HepG2 (cell line): ENCODE measurements around the gene ACTA2. TPM values are rescaled to one million over a fixed set of nuclear protein-coding genes. Genes with fewer than 3 reads are reported as not detected.

Experiments
- ATAC-seq: fragments of 200-7000 bp; cut with Tn5 transposase; 3 replicates; pipeline ENCODE4 v1.9.1; 2020; ENCODE audit warnings: mild to moderate bottlenecking, moderate library complexity
- BruUV-seq: library from RNA; stranded (reverse); fragments of 400-500 nt; replicated peaks from 2 replicates; lab custom pipeline; 2021; lab: Mats Ljungman, UMichigan
- CTCF ChIA-PET: fragments of 300-600 bp; formaldehyde crosslinking; extraction: SDS; loops from one replicate; lab custom pipeline; 2021; ENCODE audit warnings: low total read pairs, inconsistent platforms, low intra/inter-chr PET ratio; lab: Yijun Ruan, JAX
- POLR2A ChIA-PET: fragments of 350-600 bp; sonication (Branson Sonifier 250); formaldehyde crosslinking; loops from one replicate; lab custom pipeline; 2020; ENCODE audit warnings: antibody characterized with exemption, inconsistent platforms; lab: Yijun Ruan, JAX
- DNase-seq: peaks from one replicate; pipeline ENCODE4 v3.0.0-alpha.2; 2015; ENCODE audit warnings: low spot score
- FAIRE-seq: peaks from 3 replicates; lab custom pipeline; 2011; peaks lifted over from hg19 to GRCh38; lab: Jason Lieb, UNC
- H2AFZ ChIP-seq: one replicate; pipeline ENCODE4 v1.6.1; 2011; ENCODE audit warnings: low read length, inconsistent platforms
- H3K27ac ChIP-seq: fragments of 300-600 bp; 3 replicates; pipeline ENCODE4 v1.8.0; 2011; ENCODE audit warnings: mixed run types, mild to moderate bottlenecking, mixed read lengths, low read length, inconsistent platforms; ENCODE audit not compliant: insufficient read depth; ENCODE audit errors: extremely low read length
- H3K27me3 ChIP-seq, 2 experiments: fragments of 200-600 bp in 1 of 2; 2 replicates in 1 of 2; 3 replicates in 1 of 2; pipeline versions ENCODE4 v1.6.0 to v1.8.0; 2011; ENCODE audit warnings: low read length in 2 of 2, mild to moderate bottlenecking in 2 of 2, moderate library complexity in 2 of 2, inconsistent platforms in 1 of 2; ENCODE audit not compliant: insufficient read depth in 2 of 2, control insufficient read depth in 1 of 2
- H3K36me3 ChIP-seq, 2 experiments: fragments of 200-600 bp in 1 of 2; replicated peaks in 1 of 2; 2 replicates in 1 of 2; 3 replicates in 1 of 2; pipeline versions ENCODE4 v1.5.1 to v1.8.0; 2011; ENCODE audit warnings: low read length in 2 of 2, inconsistent platforms in 1 of 2; ENCODE audit not compliant: insufficient read depth in 2 of 2, control insufficient read depth in 1 of 2
- H3K4me1 ChIP-seq: 2 replicates; pipeline ENCODE4 v1.5.1; 2012; ENCODE audit warnings: low read length, inconsistent platforms; ENCODE audit not compliant: insufficient read depth
- H3K4me2 ChIP-seq: 2 replicates; pipeline ENCODE4 v1.6.0; 2011; ENCODE audit warnings: low read depth, low read length, inconsistent platforms
- H3K4me3 ChIP-seq, 3 experiments: fragments of 200-600 bp in 1 of 3; sonication (generic), shearing (Covaris generic) in 1 of 3; replicated peaks in 1 of 3; 2 replicates each; pipeline ENCODE4 v1.5.1; 2011 to 2016; ENCODE audit warnings: low read length in 3 of 3, inconsistent platforms in 2 of 3, low read depth in 2 of 3, mild to moderate bottlenecking in 2 of 3, control low read depth in 1 of 3, mixed read lengths in 1 of 3; ENCODE audit not compliant: insufficient read depth in 1 of 3
- H3K79me2 ChIP-seq: one replicate; pipeline ENCODE4 v1.6.1; 2011; ENCODE audit warnings: low read length, inconsistent platforms; ENCODE audit not compliant: insufficient read depth
- H3K9ac ChIP-seq: 2 replicates; pipeline ENCODE4 v1.6.0; 2011; ENCODE audit warnings: mild to moderate bottlenecking, low read depth, low read length, inconsistent platforms; ENCODE audit not compliant: insufficient read depth
- H3K9me3 ChIP-seq: 2 replicates; pipeline ENCODE4 v1.5.1; 2012; ENCODE audit warnings: mild to moderate bottlenecking, low read length
- H4K20me1 ChIP-seq: 2 replicates; pipeline ENCODE4 v1.6.0; 2011; ENCODE audit warnings: inconsistent platforms, mild to moderate bottlenecking, low read length, moderate library complexity; ENCODE audit not compliant: insufficient read depth
- CCDC6 ChIP-seq: sonication (generic); formaldehyde crosslinking; IDR thresholded peaks from 2 replicates; pipeline ENCODE4 v1.8.1; 2022; ENCODE audit warnings: mild to moderate bottlenecking, missing genetic modification reagents, moderate library complexity
- CREB3 ChIP-seq: sonication (generic); formaldehyde crosslinking; IDR thresholded peaks from 2 replicates; pipeline ENCODE4 v1.5.0; 2020; ENCODE audit warnings: missing genetic modification reagents
- GZF1 ChIP-seq: sonication (generic); formaldehyde crosslinking; IDR thresholded peaks from 2 replicates; pipeline ENCODE4 v1.5.1; 2020; ENCODE audit warnings: mild to moderate bottlenecking, missing genetic modification reagents
- MAFK ChIP-seq, 2 experiments: IDR thresholded peaks in 1 of 2; conservative IDR thresholded peaks in 1 of 2; 2 replicates each; pipeline ENCODE4 v1.6.1; 2011; ENCODE audit warnings: improper control_type of control experiment in 2 of 2, low read length in 2 of 2
- MBD4 ChIP-seq: IDR thresholded peaks from 2 replicates; pipeline ENCODE4 v1.6.1; 2012; ENCODE audit warnings: low read length, inconsistent platforms, borderline replicate concordance
- MLX ChIP-seq: IDR thresholded peaks from 2 replicates; pipeline ENCODE4 v1.6.1; 2016
- PHF20 ChIP-seq: sonication (generic); formaldehyde crosslinking; IDR thresholded peaks from 2 replicates; pipeline ENCODE4 v1.5.0; 2020; ENCODE audit warnings: mild to moderate bottlenecking, missing genetic modification reagents
- SP1 ChIP-seq, 2 experiments: fragments of 450-650 bp in 1 of 2; sonication (generic) in 1 of 2; formaldehyde crosslinking in 1 of 2; IDR thresholded peaks; 2 replicates each; pipeline versions ENCODE4 v1.4.0 to v1.6.1; 2016 to 2020; ENCODE audit warnings: missing genetic modification reagents in 1 of 2
- TGIF2 ChIP-seq: IDR thresholded peaks from 2 replicates; pipeline ENCODE4 v1.6.1; 2016; ENCODE audit warnings: control low read depth, missing compliant biosample characterization
- ZNF12 ChIP-seq: sonication (generic); formaldehyde crosslinking; IDR thresholded peaks from 2 replicates; pipeline ENCODE4 v1.5.0; 2020; ENCODE audit warnings: missing genetic modification reagents
- ZNF737 ChIP-seq: sonication (generic); formaldehyde crosslinking; IDR thresholded peaks from 2 replicates; pipeline ENCODE4 v1.5.0; 2020; ENCODE audit warnings: missing genetic modification reagents, mild to moderate bottlenecking, borderline replicate concordance
- WGBS: methylation state at CpG from one replicate; pipeline ENCODE4 v1.1.6; 2017; ENCODE audit warnings: low lambda C conversion rate; 5-methylcytosine and 5-hydroxymethylcytosine counted together
- in situ Hi-C: cut with HindIII; loops from 2 replicates; pipeline ENCODE4 v1.10.0; 2017; ENCODE audit warnings: low pct_unique_long_range_greater_than_20kb; ENCODE audit not compliant: extremely low pct_ligation_motif_present
- intact Hi-C: fragments of 100-400 bp; cut with micrococcal nuclease; formaldehyde crosslinking; loops from one replicate; pipeline ENCODE4 v1.10.0; 2022; ENCODE audit not compliant: unreplicated experiment
- polyA plus RNA-seq, 8 experiments: library from polyadenylated mRNA; depleted of rRNA in 3 of 8; stranded (reverse) in 7 of 8; unstranded in 1 of 8; fragments of >200 nt; fragmentation: Illumina TruSeq in 4 of 8; extraction: Trizol in 4 of 8; gene quantifications; 2 replicates each; pipeline versions ENCODE4 v1.2.1 to v1.2.3, GENCODE V29; 2011 to 2016; ENCODE audit warnings: low read depth in 4 of 8, missing spikeins in 1 of 8, mixed read lengths in 1 of 8; ENCODE audit not compliant: insufficient read depth in 1 of 8
- total RNA-seq, 5 experiments: library from RNA; depleted of rRNA; stranded (reverse); fragments of >200 nt; fragmentation: Illumina TruSeq; extraction: Trizol; gene quantifications; 2 replicates each; pipeline ENCODE4 v1.2.3, GENCODE V29; 2016; ENCODE audit warnings: low read depth in 1 of 5
- TF ChIP-seq, protein P1 (sequence below): sonication (generic); formaldehyde crosslinking; conservative IDR thresholded peaks from 2 replicates; pipeline ENCODE4 v1.4.0; 2020; ENCODE audit warnings: missing genetic modification reagents

ACTA2 gene
- total and polyA plus RNA-seq, 2 of the 13 experiments (the other 11 are each of a cell fraction or from before 2014, with no cell fraction given) = 21.8 to 59.9 TPM

DNA sequence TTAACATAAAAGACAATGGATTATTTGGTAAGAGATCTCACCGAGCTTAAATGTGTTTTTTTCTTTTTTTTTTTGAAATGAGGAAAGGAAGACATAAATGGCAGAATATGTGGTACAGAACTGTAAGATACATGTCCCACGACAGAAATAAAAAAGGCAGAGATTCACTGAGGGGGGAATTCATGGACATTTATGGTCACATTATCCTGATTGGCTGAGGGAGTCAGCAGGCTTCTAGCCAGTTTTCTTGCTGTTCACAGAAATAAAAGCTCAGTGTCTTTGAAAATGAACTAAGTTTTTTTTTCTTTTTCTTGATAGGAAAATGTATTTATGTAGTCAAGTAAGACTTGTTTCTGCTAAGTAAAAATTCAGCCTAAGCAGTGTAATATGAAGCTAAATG is 29.8 kb upstream of the ACTA2 start (continued):
- TF ChIP-seq MAFK (conservative IDR thresholded peaks at IDR 0.05 in 1 of 2, IDR thresholded peaks at IDR 0.05 in 1 of 2; ENCODE audit: low read length in 2 of 2) (no peak), TGIF2 (CRISPR knock-in tag) (no peak), MBD4 (no peak), PHF20 (CRISPR knock-in tag) (no peak), SP1 (IDR thresholded peaks at IDR 0.05) (no peak), SP1 (CRISPR knock-in tag; IDR thresholded peaks at IDR 0.05) (no peak)
- TF ChIP-seq, protein P1, sequence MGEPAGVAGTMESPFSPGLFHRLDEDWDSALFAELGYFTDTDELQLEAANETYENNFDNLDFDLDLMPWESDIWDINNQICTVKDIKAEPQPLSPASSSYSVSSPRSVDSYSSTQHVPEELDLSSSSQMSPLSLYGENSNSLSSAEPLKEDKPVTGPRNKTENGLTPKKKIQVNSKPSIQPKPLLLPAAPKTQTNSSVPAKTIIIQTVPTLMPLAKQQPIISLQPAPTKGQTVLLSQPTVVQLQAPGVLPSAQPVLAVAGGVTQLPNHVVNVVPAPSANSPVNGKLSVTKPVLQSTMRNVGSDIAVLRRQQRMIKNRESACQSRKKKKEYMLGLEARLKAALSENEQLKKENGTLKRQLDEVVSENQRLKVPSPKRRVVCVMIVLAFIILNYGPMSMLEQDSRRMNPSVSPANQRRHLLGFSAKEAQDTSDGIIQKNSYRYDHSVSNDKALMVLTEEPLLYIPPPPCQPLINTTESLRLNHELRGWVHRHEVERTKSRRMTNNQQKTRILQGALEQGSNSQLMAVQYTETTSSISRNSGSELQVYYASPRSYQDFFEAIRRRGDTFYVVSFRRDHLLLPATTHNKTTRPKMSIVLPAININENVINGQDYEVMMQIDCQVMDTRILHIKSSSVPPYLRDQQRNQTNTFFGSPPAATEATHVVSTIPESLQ (CRISPR knock-in tag) = no peak

DNA sequence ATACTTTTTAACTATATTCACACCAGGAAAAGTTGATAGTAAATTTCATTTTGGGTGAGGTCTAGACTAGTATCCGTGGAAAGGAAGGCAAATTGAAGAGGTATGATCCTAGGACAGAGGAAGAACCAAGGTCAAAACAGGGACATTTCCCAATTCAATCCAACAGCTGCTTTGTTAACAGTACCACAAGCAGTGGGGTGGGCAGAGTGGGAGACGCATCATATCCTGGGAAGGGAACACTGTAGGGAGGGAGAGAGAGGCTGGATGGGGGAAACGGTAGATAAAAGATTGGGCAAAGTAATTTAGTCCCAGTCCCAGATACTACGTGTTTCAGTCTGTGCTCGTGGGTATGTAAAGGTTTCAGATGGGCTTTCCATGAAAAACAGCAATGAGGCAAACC is 28.9 kb upstream of the ACTA2 start:
- no peak overlapping the region for H3K9ac ChIP-seq
- DNase-seq = no peak
- no TSS peak for BruUV-seq
- H4K20me1 ChIP-seq = no peaks in the 10 kb centered on the region
- WGBS = 86% methylated on average over 5 of the region's 5 CpGs
- CTCF ChIA-PET = no interaction called here
- H3K79me2 ChIP-seq = no peaks in the 10 kb centered on the region
- H3K27me3 ChIP-seq = no peaks in the 10 kb centered on the region
- H2AFZ ChIP-seq = no peak overlapping the region
- H3K9me3 ChIP-seq = no peaks in the 10 kb centered on the region
- no peak overlapping the region for H3K4me2 ChIP-seq
- H3K4me3 ChIP-seq = no peak overlapping the region
- POLR2A ChIA-PET = no interaction called here
- FAIRE-seq = no peak
- in situ Hi-C loops (no loop called here), intact Hi-C loops (no loop called here)
- ATAC-seq = no peak
- H3K36me3 ChIP-seq = no peaks in the 10 kb centered on the region
- TF ChIP-seq CCDC6 (CRISPR knock-in tag) (no peak), ZNF12 (CRISPR knock-in tag) (no peak), CREB3 (CRISPR knock-in tag) (no peak), MLX (CRISPR knock-in tag) (no peak), GZF1 (CRISPR knock-in tag) (no peak), ZNF737 (CRISPR knock-in tag) (no peak)
- peaks cover 10% of the 10 kb centered on the region for H3K4me1 ChIP-seq
- H3K27ac ChIP-seq = no peak overlapping the region
